GM23338 (cell line): ENCODE results near the gene POPDC2. TPM values are rescaled to one million over a fixed set of nuclear protein-coding genes. Genes with fewer than 3 reads are reported as not detected.

Source experiments
- ATAC-seq: fragments of 200-7000 bp; cut with Tn5 transposase; 3 replicates; pipeline ENCODE4 v1.9.1; 2020
- DNase-seq: peaks from one replicate; pipeline ENCODE4 v3.0.0-alpha.2; 2015; ENCODE audit warnings: low spot score
- H2AFZ ChIP-seq: fragments of 200-600 bp; sonication (generic); 2 replicates; pipeline ENCODE4 v1.8.0; 2016; ENCODE audit warnings: antibody characterized with exemption, mild to moderate bottlenecking, moderate library complexity
- H3F3A ChIP-seq: fragments of 200-600 bp; sonication (generic); replicated peaks from 2 replicates; pipeline ENCODE4 v1.8.0; 2017; ENCODE audit warnings: antibody characterized with exemption, mixed run types, low read depth
- H3K27ac ChIP-seq: fragments of 200-600 bp; sonication (generic); 2 replicates; pipeline ENCODE4 v1.6.1; 2016; ENCODE audit warnings: low read depth
- H3K27me3 ChIP-seq: fragments of 200-600 bp; sonication (generic); 2 replicates; pipeline ENCODE4 v1.8.0; 2016; ENCODE audit warnings: mild to moderate bottlenecking, mixed run types, moderate library complexity; ENCODE audit not compliant: insufficient read depth
- H3K36me3 ChIP-seq: fragments of 200-600 bp; sonication (generic); 2 replicates; pipeline ENCODE4 v1.8.0; 2016; ENCODE audit warnings: mild to moderate bottlenecking; ENCODE audit not compliant: insufficient read depth
- H3K4me1 ChIP-seq: fragments of 200-600 bp; sonication (generic); 2 replicates; pipeline ENCODE4 v1.8.0; 2016; ENCODE audit warnings: mild to moderate bottlenecking, moderate library complexity; ENCODE audit not compliant: insufficient read depth
- H3K4me2 ChIP-seq: fragments of 200-600 bp; sonication (generic); 2 replicates; pipeline ENCODE4 v1.7.1; 2017; ENCODE audit warnings: mixed run types
- H3K4me3 ChIP-seq: fragments of 200-600 bp; sonication (generic); 2 replicates; pipeline ENCODE4 v1.6.1; 2016; ENCODE audit warnings: mixed run types
- H3K79me2 ChIP-seq: fragments of 200-600 bp; sonication (generic); replicated peaks from 2 replicates; pipeline ENCODE4 v1.8.0; 2017; ENCODE audit warnings: mild to moderate bottlenecking; ENCODE audit not compliant: insufficient read depth
- H3K9me2 ChIP-seq: fragments of 200-600 bp; sonication (generic); 2 replicates; pipeline ENCODE4 v1.8.0; 2017; ENCODE audit not compliant: insufficient read depth
- H4K20me1 ChIP-seq: fragments of 200-600 bp; sonication (generic); replicated peaks from 2 replicates; pipeline ENCODE4 v1.8.0; 2017; ENCODE audit warnings: mild to moderate bottlenecking; ENCODE audit not compliant: insufficient read depth
- H3K27ac Mint-ChIP-seq: 2 replicates; pipeline ENCODE4 v1.8.0; 2020; ENCODE audit warnings: inconsistent platforms, mild to moderate bottlenecking, moderate library complexity, mixed read lengths
- H3K27me3 Mint-ChIP-seq: 3 replicates; pipeline ENCODE4 v1.8.0; 2022; ENCODE audit warnings: low read depth, mild to moderate bottlenecking, moderate library complexity, mixed read lengths, inconsistent platforms; ENCODE audit not compliant: insufficient read depth, poor library complexity
- H3K36me3 Mint-ChIP-seq: 3 replicates; pipeline ENCODE4 v1.8.0; 2021; ENCODE audit warnings: low read depth, mild to moderate bottlenecking, inconsistent platforms, moderate library complexity, mixed read lengths
- H3K4me1 Mint-ChIP-seq: 3 replicates; pipeline ENCODE4 v1.8.0; 2020; ENCODE audit warnings: mild to moderate bottlenecking, inconsistent platforms, mixed read lengths
- H3K4me3 Mint-ChIP-seq: 3 replicates; pipeline ENCODE4 v1.8.0; 2021; ENCODE audit warnings: moderate library complexity, mild to moderate bottlenecking, inconsistent platforms, mixed read lengths
- H3K9me3 Mint-ChIP-seq: 3 replicates; pipeline ENCODE4 v1.8.0; 2020; ENCODE audit warnings: moderate library complexity, mild to moderate bottlenecking, inconsistent platforms, mixed read lengths
- CREB1 ChIP-seq: fragments of 250-450 bp; sonication (Bioruptor Pico); IDR thresholded peaks from 2 replicates; pipeline ENCODE4 v1.5.0; 2020; ENCODE audit warnings: low read depth, mild to moderate bottlenecking, moderate library complexity
- STAT1 ChIP-seq: IDR thresholded peaks from one replicate; pipeline ENCODE4 v1.6.1; 2016; ENCODE audit warnings: antibody characterized with exemption; ENCODE audit not compliant: unreplicated experiment
- polyA plus RNA-seq: library from polyadenylated mRNA; unstranded; fragments of >200 nt; fragmentation: Nextera tagmentation; extraction: Ambion mirVana; gene quantifications from 2 replicates; pipeline ENCODE4 v1.2.1, GENCODE V29; 2016
- total RNA-seq: library from RNA; depleted of rRNA; stranded (reverse); fragments of >200 nt; shearing (Covaris generic); gene quantifications from 2 replicates; pipeline ENCODE4 v1.2.3, GENCODE V29; 2014
- TF ChIP-seq, protein P1 (sequence below): IDR thresholded peaks from one replicate; pipeline ENCODE4 v1.6.1; 2018; ENCODE audit warnings: antibody characterized with exemption; ENCODE audit not compliant: unreplicated experiment
- TF ChIP-seq, protein P2 (sequence below), 2 experiments: fragments of 200-600 bp in 1 of 2; sonication (generic) in 1 of 2; conservative IDR thresholded peaks; 2 replicates each; pipeline versions ENCODE4 v1.5.1 to v1.6.1; 2016 to 2017; ENCODE audit warnings: antibody characterized with exemption in 2 of 2, low read depth in 2 of 2, mild to moderate bottlenecking in 2 of 2, moderate library complexity in 1 of 2

The POPDC2 gene
- total and polyA plus RNA-seq, 2 experiments from 2014 or later: 0.36 TPM; not detected in 1

- H3K9me3 Mint-ChIP-seq: peaks cover 15% of the 10 kb centered on the region
- DNase-seq (peak; percentile 68), ATAC-seq (peak; percentile 66)
- Histone ChIP-seq H3F3A (no peaks in the 10 kb centered on the region), H3K4me1 (no peaks in the 10 kb centered on the region), H4K20me1 (no peaks in the 10 kb centered on the region), H3K9me2 (peaks cover 5% of the 10 kb centered on the region; the same call in 1 of the 2 replicates), H3K27ac (no peak overlapping the region), H3K36me3 (no peaks in the 10 kb centered on the region), H3K27me3 (no peaks in the 10 kb centered on the region), H2AFZ (no peak overlapping the region), H3K79me2 (no peaks in the 10 kb centered on the region), H3K4me3 (no peak overlapping the region), H3K4me2 (no peak overlapping the region)
- peaks cover 4% of the 10 kb centered on the region; the same call in 2 of the 3 replicates for H3K36me3 Mint-ChIP-seq
- no peak overlapping the region for H3K27ac Mint-ChIP-seq
- no peaks in the 10 kb centered on the region; the same call in 2 of the 3 replicates for H3K4me1 Mint-ChIP-seq
- TF ChIP-seq STAT1: no peak
- TF ChIP-seq, protein P1, sequence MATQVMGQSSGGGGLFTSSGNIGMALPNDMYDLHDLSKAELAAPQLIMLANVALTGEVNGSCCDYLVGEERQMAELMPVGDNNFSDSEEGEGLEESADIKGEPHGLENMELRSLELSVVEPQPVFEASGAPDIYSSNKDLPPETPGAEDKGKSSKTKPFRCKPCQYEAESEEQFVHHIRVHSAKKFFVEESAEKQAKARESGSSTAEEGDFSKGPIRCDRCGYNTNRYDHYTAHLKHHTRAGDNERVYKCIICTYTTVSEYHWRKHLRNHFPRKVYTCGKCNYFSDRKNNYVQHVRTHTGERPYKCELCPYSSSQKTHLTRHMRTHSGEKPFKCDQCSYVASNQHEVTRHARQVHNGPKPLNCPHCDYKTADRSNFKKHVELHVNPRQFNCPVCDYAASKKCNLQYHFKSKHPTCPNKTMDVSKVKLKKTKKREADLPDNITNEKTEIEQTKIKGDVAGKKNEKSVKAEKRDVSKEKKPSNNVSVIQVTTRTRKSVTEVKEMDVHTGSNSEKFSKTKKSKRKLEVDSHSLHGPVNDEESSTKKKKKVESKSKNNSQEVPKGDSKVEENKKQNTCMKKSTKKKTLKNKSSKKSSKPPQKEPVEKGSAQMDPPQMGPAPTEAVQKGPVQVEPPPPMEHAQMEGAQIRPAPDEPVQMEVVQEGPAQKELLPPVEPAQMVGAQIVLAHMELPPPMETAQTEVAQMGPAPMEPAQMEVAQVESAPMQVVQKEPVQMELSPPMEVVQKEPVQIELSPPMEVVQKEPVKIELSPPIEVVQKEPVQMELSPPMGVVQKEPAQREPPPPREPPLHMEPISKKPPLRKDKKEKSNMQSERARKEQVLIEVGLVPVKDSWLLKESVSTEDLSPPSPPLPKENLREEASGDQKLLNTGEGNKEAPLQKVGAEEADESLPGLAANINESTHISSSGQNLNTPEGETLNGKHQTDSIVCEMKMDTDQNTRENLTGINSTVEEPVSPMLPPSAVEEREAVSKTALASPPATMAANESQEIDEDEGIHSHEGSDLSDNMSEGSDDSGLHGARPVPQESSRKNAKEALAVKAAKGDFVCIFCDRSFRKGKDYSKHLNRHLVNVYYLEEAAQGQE: no peak
- TF ChIP-seq, protein P2, sequence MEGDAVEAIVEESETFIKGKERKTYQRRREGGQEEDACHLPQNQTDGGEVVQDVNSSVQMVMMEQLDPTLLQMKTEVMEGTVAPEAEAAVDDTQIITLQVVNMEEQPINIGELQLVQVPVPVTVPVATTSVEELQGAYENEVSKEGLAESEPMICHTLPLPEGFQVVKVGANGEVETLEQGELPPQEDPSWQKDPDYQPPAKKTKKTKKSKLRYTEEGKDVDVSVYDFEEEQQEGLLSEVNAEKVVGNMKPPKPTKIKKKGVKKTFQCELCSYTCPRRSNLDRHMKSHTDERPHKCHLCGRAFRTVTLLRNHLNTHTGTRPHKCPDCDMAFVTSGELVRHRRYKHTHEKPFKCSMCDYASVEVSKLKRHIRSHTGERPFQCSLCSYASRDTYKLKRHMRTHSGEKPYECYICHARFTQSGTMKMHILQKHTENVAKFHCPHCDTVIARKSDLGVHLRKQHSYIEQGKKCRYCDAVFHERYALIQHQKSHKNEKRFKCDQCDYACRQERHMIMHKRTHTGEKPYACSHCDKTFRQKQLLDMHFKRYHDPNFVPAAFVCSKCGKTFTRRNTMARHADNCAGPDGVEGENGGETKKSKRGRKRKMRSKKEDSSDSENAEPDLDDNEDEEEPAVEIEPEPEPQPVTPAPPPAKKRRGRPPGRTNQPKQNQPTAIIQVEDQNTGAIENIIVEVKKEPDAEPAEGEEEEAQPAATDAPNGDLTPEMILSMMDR (conservative IDR thresholded peaks at IDR 0.05; ENCODE audit: low read depth in 2 of 2): peak; percentile 56 to 78
- no peak overlapping the region for H3K4me3 Mint-ChIP-seq
- no peaks in the 10 kb centered on the region for H3K27me3 Mint-ChIP-seq
Observed at GRCh38 chr3:119690043-119690656, 29.8 kb upstream of the POPDC2 start.

DNA sequence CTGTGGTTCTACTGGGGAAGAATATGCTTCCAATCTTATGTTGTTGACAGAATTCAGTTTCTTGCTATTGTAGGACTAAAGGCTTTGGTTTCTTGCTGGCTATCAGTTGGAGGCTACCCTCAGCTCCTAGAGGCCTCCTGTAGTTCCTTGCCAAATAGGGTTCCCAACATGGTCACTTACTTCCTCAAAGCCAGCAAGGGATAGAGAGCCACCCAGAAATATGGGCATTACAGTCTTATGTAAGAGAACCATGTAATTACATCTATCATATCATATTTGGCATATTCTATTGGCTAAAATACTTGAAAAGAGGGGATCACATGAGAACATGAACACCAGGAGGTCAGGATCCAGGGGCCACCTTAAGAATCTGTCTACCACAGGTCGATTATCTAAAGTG is 23.0 kb upstream of the POPDC2 start:
- Mint-ChIP-seq H3K4me3 (no peak overlapping the region), H3K9me3 (peaks cover 15% of the 10 kb centered on the region), H3K27me3 (no peaks in the 10 kb centered on the region), H3K36me3 (peaks cover 4% of the 10 kb centered on the region; the same call in 2 of the 3 replicates), H3K4me1 (no peaks in the 10 kb centered on the region; the same call in 2 of the 3 replicates), H3K27ac (no peak overlapping the region)
- Histone ChIP-seq H3K27ac (no peak overlapping the region), H4K20me1 (no peaks in the 10 kb centered on the region), H3K79me2 (no peaks in the 10 kb centered on the region), H3K4me2 (no peak overlapping the region), H3K4me3 (no peak overlapping the region), H3K36me3 (no peaks in the 10 kb centered on the region), H3K4me1 (no peaks in the 10 kb centered on the region), H3K9me2 (no peaks in the 10 kb centered on the region), H2AFZ (no peak overlapping the region), H3F3A (no peaks in the 10 kb centered on the region), H3K27me3 (no peaks in the 10 kb centered on the region)
- no peak for ATAC-seq
- no peak for DNase-seq
- no peak for TF ChIP-seq CREB1
